Glutamatergic neuron (in vitro differentiated cells): Measurements from ENCODE around the gene ENOSF1. TPM values are rescaled to one million over a fixed set of nuclear protein-coding genes. Genes with fewer than 3 reads are reported as not detected.

Experiments
- DNase-seq: peaks from one replicate; pipeline ENCODE4 v3.0.0; 2022
- H3K27ac Mint-ChIP-seq: one replicate; pipeline ENCODE4 v1.8.0; 2020; ENCODE audit warnings: mild to moderate bottlenecking, mixed read lengths, inconsistent platforms; ENCODE audit not compliant: unreplicated experiment
- H3K27me3 Mint-ChIP-seq: one replicate; pipeline ENCODE4 v1.8.0; 2020; ENCODE audit warnings: mild to moderate bottlenecking, moderate library complexity, mixed read lengths, inconsistent platforms; ENCODE audit not compliant: unreplicated experiment
- H3K36me3 Mint-ChIP-seq: one replicate; pipeline ENCODE4 v1.8.0; 2020; ENCODE audit warnings: mild to moderate bottlenecking, mixed read lengths, inconsistent platforms; ENCODE audit not compliant: unreplicated experiment
- H3K4me1 Mint-ChIP-seq: one replicate; pipeline ENCODE4 v1.8.0; 2020; ENCODE audit warnings: mild to moderate bottlenecking, low read depth, mixed read lengths, inconsistent platforms; ENCODE audit not compliant: unreplicated experiment
- H3K4me3 Mint-ChIP-seq: one replicate; pipeline ENCODE4 v1.8.0; 2020; ENCODE audit warnings: mild to moderate bottlenecking, mixed read lengths, inconsistent platforms; ENCODE audit not compliant: unreplicated experiment
- H3K9me3 Mint-ChIP-seq: one replicate; pipeline ENCODE4 v1.8.0; 2020; ENCODE audit warnings: mild to moderate bottlenecking, moderate library complexity, mixed read lengths, inconsistent platforms; ENCODE audit not compliant: unreplicated experiment
- CTCF ChIP-seq: fragments of 200-600 bp; sonication (generic); IDR thresholded peaks from one replicate; pipeline ENCODE4 v1.5.0; 2021; ENCODE audit not compliant: partially characterized antibody, unreplicated experiment
- total RNA-seq: library from RNA; stranded (reverse); fragmentation: NEBNext Ultra II Directional; extraction: Animal tissue kit (Norgen Biotek cat#: 25700); gene quantifications from one replicate; pipeline ENCODE4 v1.2.1, GENCODE V29; 2021; ENCODE audit not compliant: unreplicated experiment

The ENOSF1 gene
- total RNA-seq, 1 donor from 2014 or later = 9.7 TPM

DNA sequence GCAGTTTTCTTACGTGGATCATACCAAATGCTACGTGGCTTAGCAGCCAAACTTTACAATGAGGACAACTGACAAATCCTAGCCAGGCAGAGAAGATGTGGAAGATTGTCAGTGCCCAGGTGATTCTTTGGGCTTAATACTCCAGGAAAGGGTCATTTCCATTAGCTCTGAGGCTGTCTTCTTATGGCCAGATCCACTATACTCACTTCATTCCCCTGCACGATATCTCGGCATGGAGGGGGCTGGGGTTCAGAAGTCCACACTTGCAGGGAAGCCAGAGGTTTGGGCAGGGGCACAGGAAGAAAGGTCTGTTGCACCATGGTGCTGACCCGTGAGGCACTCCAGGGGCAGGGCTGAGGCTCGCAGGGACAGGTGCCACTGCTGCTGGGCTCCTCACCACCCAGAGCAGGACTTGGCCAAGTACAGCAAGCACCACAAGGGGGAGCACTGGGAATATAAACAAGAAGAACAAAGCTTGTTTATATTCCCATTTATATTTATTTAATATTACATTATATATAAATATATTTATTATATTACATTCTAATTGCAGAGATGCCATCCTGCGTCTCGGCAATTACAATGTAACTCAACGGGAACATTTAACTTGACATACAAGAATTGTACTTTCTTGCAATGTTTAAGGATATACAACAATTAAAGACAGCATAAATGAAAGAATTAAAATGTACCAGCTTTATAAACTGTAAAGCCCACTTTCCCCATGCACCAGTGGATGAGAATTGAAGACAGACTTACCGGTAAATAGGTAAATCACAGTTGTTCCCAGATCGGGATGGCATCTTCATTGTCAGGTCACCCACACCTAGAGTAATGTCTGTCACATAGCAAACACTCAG is 88.4 kb downstream of the ENOSF1 start:
- peaks cover 2% of the 10 kb centered on the region for H3K27me3 Mint-ChIP-seq
- H3K36me3 Mint-ChIP-seq = no peaks in the 10 kb centered on the region
- DNase-seq = peak; percentile 75
- H3K9me3 Mint-ChIP-seq = no peaks in the 10 kb centered on the region
- H3K4me1 Mint-ChIP-seq = peaks cover 5% of the 10 kb centered on the region
- no peak overlapping the region for H3K27ac Mint-ChIP-seq
- TF ChIP-seq CTCF = peak; percentile 77
- H3K4me3 Mint-ChIP-seq = no peak overlapping the region

- Mint-ChIP-seq H3K9me3 (no peaks in the 10 kb centered on the region), H3K36me3 (no peaks in the 10 kb centered on the region), H3K27ac (no peak overlapping the region), H3K4me3 (no peak overlapping the region), H3K27me3 (peaks cover 2% of the 10 kb centered on the region), H3K4me1 (peaks cover 5% of the 10 kb centered on the region)
- DNase-seq = no peak
- no peak for TF ChIP-seq CTCF
Measured at GRCh38 chr18:622289-622688, 90.1 kb downstream of the ENOSF1 start.

DNA sequence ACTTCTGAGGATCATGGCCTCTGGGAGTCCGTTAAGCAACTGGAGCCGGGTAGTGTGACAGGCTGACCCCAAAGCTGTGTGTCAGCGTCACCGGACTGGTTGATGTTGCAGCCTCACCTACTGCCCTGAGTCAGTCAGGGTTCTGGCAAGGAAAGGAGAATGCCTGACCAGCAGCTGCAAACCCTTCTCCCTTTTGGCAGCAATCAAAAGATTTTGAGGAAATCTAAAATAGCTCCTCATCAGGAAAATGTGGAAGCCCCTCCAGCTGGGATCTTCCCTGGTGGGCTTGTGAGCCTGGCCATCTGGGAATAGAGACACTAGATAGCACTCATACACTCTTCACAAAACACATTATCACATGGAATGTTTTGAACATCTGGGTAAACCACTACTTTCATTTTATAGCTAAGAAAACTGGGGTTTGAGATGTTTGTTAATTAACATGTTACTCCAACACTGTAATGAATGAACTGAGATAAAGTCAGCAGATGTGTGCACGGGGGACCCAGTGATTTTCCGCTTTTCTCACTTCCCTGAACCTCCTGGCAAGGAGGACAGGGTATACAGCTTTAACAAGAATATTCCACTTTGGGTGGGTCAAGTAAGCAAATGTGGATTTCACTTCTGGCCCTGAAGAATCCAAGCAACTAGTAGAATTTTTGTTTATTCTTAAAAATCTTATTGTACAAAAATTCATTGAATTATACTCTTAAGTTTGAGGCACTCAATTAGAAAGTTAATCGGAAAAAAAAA is 91.0 kb downstream of the ENOSF1 start:
- Mint-ChIP-seq H3K9me3 (no peaks in the 10 kb centered on the region), H3K36me3 (no peaks in the 10 kb centered on the region), H3K27me3 (peaks cover 2% of the 10 kb centered on the region), H3K27ac (no peak overlapping the region), H3K4me3 (no peak overlapping the region), H3K4me1 (peaks cover 5% of the 10 kb centered on the region)
- no peak for TF ChIP-seq CTCF
- peak; percentile 23 for DNase-seq

Other genes with a start within 250 kb of the ENOSF1 start
- gene COLEC12, start 211.9 kb downstream of the ENOSF1 start, total RNA-seq = 0.20 TPM
- gene CETN1, start 132.2 kb downstream of the ENOSF1 start, total RNA-seq = not detected
- gene CLUL1, start 115.6 kb downstream of the ENOSF1 start, total RNA-seq = 3.8 TPM
- 15.5 TPM for gene TYMS, start 55.0 kb downstream of the ENOSF1 start, total RNA-seq
- gene YES1, start 99.6 kb upstream of the ENOSF1 start, total RNA-seq = 17.1 TPM
- 16.9 TPM for gene ADCYAP1, start 192.2 kb upstream of the ENOSF1 start, total RNA-seq